Measurements from ENCODE around the gene ZNF487. TPM values are rescaled to one million over a fixed set of nuclear protein-coding genes. Genes with fewer than 3 reads are reported as not detected.

ZNF487 gene
- total RNA-seq, 1 experiment from 2014 or later = 4.0 TPM

DNA sequence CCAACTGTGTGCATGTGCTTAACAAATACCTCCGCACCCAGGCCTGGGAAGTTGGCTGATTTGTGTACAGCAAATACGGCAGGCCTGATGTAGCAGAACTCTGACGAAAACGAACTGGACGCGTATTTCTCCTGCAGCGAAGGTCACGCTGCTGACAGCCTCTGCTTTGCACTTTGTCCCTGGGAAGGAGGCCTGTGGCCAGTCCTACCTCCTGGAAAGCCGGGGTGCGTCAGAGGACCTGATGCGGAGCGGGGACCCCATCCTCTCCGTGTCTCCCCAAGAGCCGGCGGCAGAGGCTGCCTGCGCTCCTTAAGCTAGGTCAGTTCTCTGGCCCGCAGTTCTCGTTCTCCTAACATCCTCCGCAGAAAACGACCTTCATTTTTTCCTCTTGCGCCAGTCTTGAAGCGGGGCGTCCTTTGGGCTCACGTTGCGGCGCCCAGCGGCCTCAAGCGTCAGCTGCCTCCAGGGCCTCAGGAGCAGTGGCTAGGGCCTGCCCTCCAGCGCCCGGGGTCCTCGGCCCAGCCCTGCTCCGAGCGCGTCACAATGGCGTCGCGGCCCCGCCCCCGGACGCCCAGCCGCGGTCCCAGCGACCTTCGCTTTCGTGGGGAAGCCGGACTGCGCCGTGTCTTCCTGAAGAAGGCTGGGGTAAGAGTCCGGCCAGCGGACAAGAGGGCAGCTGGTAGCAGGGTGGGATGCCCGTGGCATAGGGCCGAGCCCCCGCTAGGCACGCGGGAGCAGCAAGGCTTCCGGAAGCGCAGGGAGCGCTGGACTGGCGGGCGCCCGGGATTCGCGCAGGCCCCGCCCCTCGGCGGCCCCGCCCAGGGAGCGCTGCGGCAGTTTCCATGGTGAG is at the start of gene ZNF487 (continued):
- TF ChIP-seq TCF7L2 (IDR thresholded peaks at IDR 0.05; ENCODE audit: borderline replicate concordance, extremely low read depth, insufficient read depth, insufficient read length) (no peak), YY1 (IDR thresholded peaks at IDR 0.05; ENCODE audit: extremely low read depth, insufficient replicate concordance, low read depth, low read length) (peak; percentile 77), ELF1 (IDR thresholded peaks at IDR 0.05; ENCODE audit: borderline replicate concordance, low read depth) (peak; percentile 71)
- TF ChIP-seq, protein P1, sequence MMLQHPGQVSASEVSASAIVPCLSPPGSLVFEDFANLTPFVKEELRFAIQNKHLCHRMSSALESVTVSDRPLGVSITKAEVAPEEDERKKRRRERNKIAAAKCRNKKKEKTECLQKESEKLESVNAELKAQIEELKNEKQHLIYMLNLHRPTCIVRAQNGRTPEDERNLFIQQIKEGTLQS (IDR thresholded peaks at IDR 0.05) = no peak

DNA sequence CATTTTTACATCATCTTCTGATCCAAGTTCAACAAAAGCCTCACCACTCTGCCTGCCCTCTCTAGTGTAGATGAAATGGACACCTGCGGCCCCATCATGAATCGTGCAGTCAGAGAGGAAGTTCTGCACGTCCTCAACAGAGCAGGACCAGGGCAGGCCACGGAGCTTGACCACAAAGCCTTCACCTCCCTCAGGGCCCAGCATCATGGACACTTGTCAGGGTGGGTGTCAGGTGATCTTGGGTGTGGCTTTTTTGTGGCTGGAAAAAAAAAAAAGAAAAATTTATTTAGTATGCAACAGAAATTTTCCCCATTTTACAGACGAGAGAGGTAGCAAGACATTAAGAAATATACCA is 49.3 kb upstream of the ZNF487 start:
- ChIA-PET POLR2A (interaction anchor here (1.3 kb wide), 1 partner anchor 9 kb away, joined by 4 read pairs; no protein-coding TSS in a partner anchor), CTCF (no interaction called here), RAD21 (ENCODE audit: low non-redundant PET in 1 of 2, low total read pairs in 2 of 2, uncharacterized antibody in 2 of 2, unreplicated experiment in 2 of 2) (no interaction called here)
- no peaks in the 10 kb centered on the region for H3K27me3 ChIP-seq (ENCODE audit: insufficient read depth, low read length)
- TF ChIP-seq, protein P2, sequence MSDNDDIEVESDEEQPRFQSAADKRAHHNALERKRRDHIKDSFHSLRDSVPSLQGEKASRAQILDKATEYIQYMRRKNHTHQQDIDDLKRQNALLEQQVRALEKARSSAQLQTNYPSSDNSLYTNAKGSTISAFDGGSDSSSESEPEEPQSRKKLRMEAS (IDR thresholded peaks at IDR 0.05) = no peak
- TF ChIP-seq, protein P3, sequence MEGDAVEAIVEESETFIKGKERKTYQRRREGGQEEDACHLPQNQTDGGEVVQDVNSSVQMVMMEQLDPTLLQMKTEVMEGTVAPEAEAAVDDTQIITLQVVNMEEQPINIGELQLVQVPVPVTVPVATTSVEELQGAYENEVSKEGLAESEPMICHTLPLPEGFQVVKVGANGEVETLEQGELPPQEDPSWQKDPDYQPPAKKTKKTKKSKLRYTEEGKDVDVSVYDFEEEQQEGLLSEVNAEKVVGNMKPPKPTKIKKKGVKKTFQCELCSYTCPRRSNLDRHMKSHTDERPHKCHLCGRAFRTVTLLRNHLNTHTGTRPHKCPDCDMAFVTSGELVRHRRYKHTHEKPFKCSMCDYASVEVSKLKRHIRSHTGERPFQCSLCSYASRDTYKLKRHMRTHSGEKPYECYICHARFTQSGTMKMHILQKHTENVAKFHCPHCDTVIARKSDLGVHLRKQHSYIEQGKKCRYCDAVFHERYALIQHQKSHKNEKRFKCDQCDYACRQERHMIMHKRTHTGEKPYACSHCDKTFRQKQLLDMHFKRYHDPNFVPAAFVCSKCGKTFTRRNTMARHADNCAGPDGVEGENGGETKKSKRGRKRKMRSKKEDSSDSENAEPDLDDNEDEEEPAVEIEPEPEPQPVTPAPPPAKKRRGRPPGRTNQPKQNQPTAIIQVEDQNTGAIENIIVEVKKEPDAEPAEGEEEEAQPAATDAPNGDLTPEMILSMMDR (IDR thresholded peaks at IDR 0.05 in 2 of 3, conservative IDR thresholded peaks at IDR 0.05 in 1 of 3; ENCODE audit: borderline replicate concordance in 1 of 3, insufficient read depth in 1 of 3, low read depth in 2 of 3, low read length in 2 of 3) = no peak
- TF ChIP-seq ZFX (IDR thresholded peaks at IDR 0.05) = no peak
- TF ChIP-seq SRF (IDR thresholded peaks at IDR 0.05; ENCODE audit: low read depth) = no peak
- TF ChIP-seq CEBPB (IDR thresholded peaks at IDR 0.05; ENCODE audit: low read depth) = no peak
- no peak for TF ChIP-seq RAD21 (IDR thresholded peaks at IDR 0.05; ENCODE audit: low read depth)
- TF ChIP-seq, protein P4, sequence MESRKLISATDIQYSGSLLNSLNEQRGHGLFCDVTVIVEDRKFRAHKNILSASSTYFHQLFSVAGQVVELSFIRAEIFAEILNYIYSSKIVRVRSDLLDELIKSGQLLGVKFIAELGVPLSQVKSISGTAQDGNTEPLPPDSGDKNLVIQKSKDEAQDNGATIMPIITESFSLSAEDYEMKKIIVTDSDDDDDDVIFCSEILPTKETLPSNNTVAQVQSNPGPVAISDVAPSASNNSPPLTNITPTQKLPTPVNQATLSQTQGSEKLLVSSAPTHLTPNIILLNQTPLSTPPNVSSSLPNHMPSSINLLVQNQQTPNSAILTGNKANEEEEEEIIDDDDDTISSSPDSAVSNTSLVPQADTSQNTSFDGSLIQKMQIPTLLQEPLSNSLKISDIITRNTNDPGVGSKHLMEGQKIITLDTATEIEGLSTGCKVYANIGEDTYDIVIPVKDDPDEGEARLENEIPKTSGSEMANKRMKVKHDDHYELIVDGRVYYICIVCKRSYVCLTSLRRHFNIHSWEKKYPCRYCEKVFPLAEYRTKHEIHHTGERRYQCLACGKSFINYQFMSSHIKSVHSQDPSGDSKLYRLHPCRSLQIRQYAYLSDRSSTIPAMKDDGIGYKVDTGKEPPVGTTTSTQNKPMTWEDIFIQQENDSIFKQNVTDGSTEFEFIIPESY (IDR thresholded peaks at IDR 0.05; ENCODE audit: extremely low read depth, insufficient replicate concordance, low read length) = no peak
- TF ChIP-seq FOSL1 (IDR thresholded peaks at IDR 0.05; ENCODE audit: low read depth) = no peak
- TF ChIP-seq SIN3A (IDR thresholded peaks at IDR 0.05; ENCODE audit: low read depth) = no peak
- TF ChIP-seq, protein P1 (IDR thresholded peaks at IDR 0.05) = no peak
- no peak for TF ChIP-seq POLR2AphosphoS5 (IDR thresholded peaks at IDR 0.05; ENCODE audit: low read depth, low read length)
- TF ChIP-seq JUND (IDR thresholded peaks at IDR 0.05) = no peak
- no peak for TF ChIP-seq EGR1 (IDR thresholded peaks at IDR 0.05; ENCODE audit: low read depth)
- TF ChIP-seq EZH2phosphoT487 (IDR thresholded peaks at IDR 0.05; ENCODE audit: borderline replicate concordance) = no peak
- no peak for TF ChIP-seq SP1 (IDR thresholded peaks at IDR 0.05; ENCODE audit: low read depth)
- H2AFZ ChIP-seq (ENCODE audit: low read depth, low read length, poor library complexity, severe bottlenecking) = no peak overlapping the region
- no peak for ATAC-seq
- no peaks in the 10 kb centered on the region for H3K4me1 ChIP-seq (ENCODE audit: control insufficient read depth in 1 of 2, insufficient read depth in 2 of 2, low read length in 2 of 2)
- no peak overlapping the region for H3K4me2 ChIP-seq (ENCODE audit: low read length)
- peaks cover 56 to 66% of the 10 kb centered on the region in 2 experiments for H3K36me3 ChIP-seq (ENCODE audit: control insufficient read depth in 1 of 2, insufficient read depth in 2 of 2, low read length in 2 of 2)
- no TSS peak for BruUV-seq (replicated peaks)
- no peak for DNase-seq (ENCODE audit: low read depth, low spot score)
- no peak overlapping the region for H3K27ac ChIP-seq (ENCODE audit: low read depth, low read length)
- intact Hi-C loops (cut with micrococcal nuclease) = no loop called here
- H3K9me3 ChIP-seq (ENCODE audit: control insufficient read depth in 1 of 2, insufficient read depth in 1 of 2, low read depth in 1 of 2, low read length in 2 of 2) = no peaks in the 10 kb centered on the region
- no peaks in the 10 kb centered on the region for H3K9me2 ChIP-seq (ENCODE audit: insufficient read depth)
- H4K20me1 ChIP-seq (ENCODE audit: insufficient read depth) = peaks cover 40% of the 10 kb centered on the region; the same call in 1 of the 2 replicates
- H3K9ac ChIP-seq (ENCODE audit: low read length) = no peak overlapping the region
- peaks cover 67% of the 10 kb centered on the region for H3K79me2 ChIP-seq (ENCODE audit: insufficient read depth, low read length)
- H3K4me3 ChIP-seq (replicated peaks in 1 of 2; ENCODE audit: low read depth in 1 of 2, low read length in 2 of 2) = no peak overlapping the region

Measured in HCT116 (cell line).